Mesenchymal stem cell (in vitro differentiated cells and primary cell): ENCODE data around the gene DDAH2. TPM values are rescaled to one million over a fixed set of nuclear protein-coding genes. Genes with fewer than 3 reads are reported as not detected.

ENCODE experiments used
- DNase-seq: peaks from one replicate; pipeline ENCODE4 v3.0.0-alpha.2; 2013
- H2AFZ ChIP-seq: one replicate; pipeline ENCODE4 v1.6.1; 2013; ENCODE audit warnings: low read depth, mild to moderate bottlenecking, control low read depth, inconsistent platforms, low read length, moderate library complexity
- H2AK5ac ChIP-seq: 2 replicates; pipeline ENCODE4 v1.6.1; 2013; ENCODE audit warnings: low read length, moderate library complexity, mild to moderate bottlenecking, inconsistent platforms; ENCODE audit not compliant: severe bottlenecking
- H2BK120ac ChIP-seq: one replicate; pipeline ENCODE4 v1.6.1; 2013; ENCODE audit warnings: low read depth, mild to moderate bottlenecking, inconsistent platforms, low read length, moderate library complexity
- H2BK12ac ChIP-seq, 2 experiments: one replicate each; pipeline ENCODE4 v1.6.1; 2013; ENCODE audit warnings: inconsistent platforms in 2 of 2, low read length in 2 of 2, mild to moderate bottlenecking in 2 of 2, moderate library complexity in 2 of 2, control low read depth in 1 of 2
- H2BK15ac ChIP-seq: one replicate; pipeline ENCODE4 v1.6.1; 2013; ENCODE audit warnings: mild to moderate bottlenecking, low read depth, inconsistent platforms; ENCODE audit not compliant: poor library complexity, severe bottlenecking
- H2BK5ac ChIP-seq: 2 replicates; pipeline ENCODE4 v1.6.1; 2013; ENCODE audit warnings: low read depth, mild to moderate bottlenecking, low read length, control low read depth, inconsistent platforms; ENCODE audit not compliant: poor library complexity, severe bottlenecking
- H3K14ac ChIP-seq, 2 experiments: one replicate each; pipeline ENCODE4 v1.6.1; 2013; ENCODE audit warnings: inconsistent platforms in 2 of 2, low read length in 2 of 2, control low read depth in 1 of 2, mild to moderate bottlenecking in 1 of 2, moderate library complexity in 1 of 2
- H3K18ac ChIP-seq, 2 experiments: one replicate each; pipeline ENCODE4 v1.6.1; 2013; ENCODE audit warnings: inconsistent platforms in 2 of 2, low read length in 2 of 2, control low read depth in 1 of 2, low read depth in 1 of 2, mild to moderate bottlenecking in 1 of 2
- H3K23ac ChIP-seq, 2 experiments: one replicate each; pipeline ENCODE4 v1.6.1; 2013; ENCODE audit warnings: inconsistent platforms in 2 of 2, low read length in 2 of 2, mild to moderate bottlenecking in 2 of 2, moderate library complexity in 2 of 2, control low read depth in 1 of 2
- H3K27ac ChIP-seq: 2 replicates; pipeline ENCODE4 v1.5.1; 2013; ENCODE audit warnings: mild to moderate bottlenecking, moderate library complexity, low read length, control low read depth, inconsistent platforms; ENCODE audit not compliant: poor library complexity, severe bottlenecking
- H3K27me3 ChIP-seq, 2 experiments: 2 replicates each; pipeline versions ENCODE4 v1.6.1 to v1.7.0; 2013; ENCODE audit warnings: low read length in 2 of 2, mild to moderate bottlenecking in 2 of 2, moderate library complexity in 2 of 2, control low read depth in 1 of 2, inconsistent platforms in 1 of 2; ENCODE audit not compliant: control insufficient read depth in 1 of 2, insufficient read depth in 1 of 2
- H3K36me3 ChIP-seq, 2 experiments: 2 replicates each; pipeline versions ENCODE4 v1.6.1 to v1.7.0; 2013; ENCODE audit warnings: low read length in 2 of 2, control low read depth in 1 of 2, inconsistent platforms in 1 of 2, low read depth in 1 of 2, mild to moderate bottlenecking in 1 of 2; ENCODE audit not compliant: insufficient read depth in 2 of 2, control insufficient read depth in 1 of 2
- H3K4ac ChIP-seq, 2 experiments: one replicate each; pipeline ENCODE4 v1.6.1; 2013; ENCODE audit warnings: inconsistent platforms in 2 of 2, low read length in 2 of 2, mild to moderate bottlenecking in 2 of 2, moderate library complexity in 2 of 2, control low read depth in 1 of 2, low read depth in 1 of 2
- H3K4me1 ChIP-seq: 2 replicates; pipeline ENCODE4 v1.6.1; 2013; ENCODE audit warnings: low read depth, low read length, control low read depth; ENCODE audit not compliant: control insufficient read depth, insufficient read depth
- H3K4me2 ChIP-seq: 2 replicates; pipeline ENCODE4 v1.6.1; 2013; ENCODE audit warnings: low read length, mild to moderate bottlenecking, inconsistent platforms; ENCODE audit not compliant: poor library complexity, severe bottlenecking
- H3K4me3 ChIP-seq, 2 experiments: 2 replicates each; pipeline versions ENCODE4 v1.5.1 to v1.7.0; 2013; ENCODE audit warnings: low read length in 2 of 2, mild to moderate bottlenecking in 2 of 2, control low read depth in 1 of 2, low read depth in 1 of 2; ENCODE audit not compliant: insufficient read depth in 1 of 2
- H3K79me1 ChIP-seq: replicated peaks from 2 replicates; pipeline ENCODE4 v1.6.1; 2013; ENCODE audit warnings: mild to moderate bottlenecking, control low read depth, low read length, inconsistent platforms; ENCODE audit not compliant: poor library complexity, severe bottlenecking
- H3K9ac ChIP-seq: 2 replicates; pipeline ENCODE4 v1.7.0; 2013; ENCODE audit warnings: mild to moderate bottlenecking, low read length, moderate library complexity
- H3K9me3 ChIP-seq: 2 replicates; pipeline ENCODE4 v1.7.0; 2013; ENCODE audit warnings: mild to moderate bottlenecking, low read length; ENCODE audit not compliant: control insufficient read depth
- H4K8ac ChIP-seq: one replicate; pipeline ENCODE4 v1.6.1; 2013; ENCODE audit warnings: inconsistent platforms, mild to moderate bottlenecking, low read length, moderate library complexity
- H4K91ac ChIP-seq: one replicate; pipeline ENCODE4 v1.6.1; 2013; ENCODE audit warnings: mild to moderate bottlenecking, low read length, inconsistent platforms
- WGBS: methylation state at CpG from one replicate; pipeline ENCODE4 v1.1.7; 2013; ENCODE audit warnings: mixed read lengths; 5-methylcytosine and 5-hydroxymethylcytosine counted together
- polyA plus RNA-seq, 2 experiments: library from polyadenylated mRNA; stranded (reverse); fragments of 200-250 nt; gene quantifications; one replicate each; pipeline ENCODE4 v1.2.3, GENCODE V29; 2013

Gene DDAH2, protein sequence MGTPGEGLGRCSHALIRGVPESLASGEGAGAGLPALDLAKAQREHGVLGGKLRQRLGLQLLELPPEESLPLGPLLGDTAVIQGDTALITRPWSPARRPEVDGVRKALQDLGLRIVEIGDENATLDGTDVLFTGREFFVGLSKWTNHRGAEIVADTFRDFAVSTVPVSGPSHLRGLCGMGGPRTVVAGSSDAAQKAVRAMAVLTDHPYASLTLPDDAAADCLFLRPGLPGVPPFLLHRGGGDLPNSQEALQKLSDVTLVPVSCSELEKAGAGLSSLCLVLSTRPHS
- polyA plus RNA-seq (2013, experiment 1 of 2), result 52.2 TPM
- 53.8 TPM for polyA plus RNA-seq (2013, experiment 2 of 2)

DNA sequence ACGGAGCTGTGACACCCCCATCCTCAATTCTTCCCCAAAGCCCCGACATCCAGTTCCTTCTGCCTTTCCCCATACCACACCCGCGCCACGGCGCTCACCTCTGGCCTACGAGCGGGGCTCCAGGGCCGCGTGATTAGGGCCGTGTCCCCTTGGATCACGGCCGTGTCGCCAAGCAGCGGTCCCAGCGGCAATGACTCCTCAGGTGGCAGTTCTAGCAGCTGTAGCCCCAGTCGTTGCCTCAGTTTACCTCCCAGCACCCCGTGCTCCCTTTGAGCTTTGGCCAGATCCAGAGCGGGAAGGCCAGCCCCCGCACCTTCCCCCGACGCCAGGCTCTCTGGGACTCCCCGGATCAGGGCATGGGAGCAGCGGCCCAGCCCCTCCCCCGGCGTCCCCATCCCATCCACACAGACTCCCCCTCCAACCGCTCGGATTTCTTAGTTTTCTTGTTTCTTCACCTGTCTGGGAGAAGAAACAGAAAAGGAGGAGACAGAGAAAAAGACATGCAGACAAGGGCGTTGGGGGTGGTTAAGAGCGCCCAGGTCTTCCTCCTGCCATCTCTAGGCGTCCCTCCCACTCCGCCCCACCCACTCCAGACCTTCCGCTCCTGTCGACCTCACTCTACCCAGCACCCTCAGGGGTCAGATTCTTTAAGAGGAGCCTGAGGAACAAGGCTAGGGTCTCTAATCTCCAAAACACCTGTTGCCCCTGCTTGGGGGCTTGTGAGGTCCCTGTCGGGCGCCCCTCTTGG lies at the start of gene DDAH2:
Gene DDAH2, minus strand, starts transcription at position 533 of the 748 bp plus-strand sequence. Its CDS starts 138 bp downstream, at position 395.
- Histone ChIP-seq H3K23ac (no peak within 1 kb of the TSS), H3K4me1 (peaks cover 18% of the 10 kb centered on the region)
- DNase-seq, result no peak

DNA sequence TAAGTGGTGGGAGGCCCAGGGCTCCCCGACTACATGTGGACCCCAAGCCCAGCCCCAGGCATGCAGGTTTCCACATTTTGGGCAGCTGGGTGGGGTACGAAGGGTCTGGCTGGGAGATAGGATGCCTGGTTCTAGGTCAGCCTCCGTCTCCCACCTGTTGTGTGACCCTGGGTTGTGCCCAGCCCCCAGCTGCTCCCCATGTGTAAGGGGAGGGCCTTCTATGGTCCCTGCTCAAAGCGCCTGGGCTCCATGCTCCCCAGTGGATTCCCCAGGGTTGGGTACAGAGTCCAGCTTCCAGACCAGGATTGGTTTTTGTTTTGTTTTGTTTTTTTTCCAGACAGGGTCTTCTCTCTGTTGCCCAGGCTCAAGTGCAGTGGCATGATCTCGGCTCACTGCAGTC lies 49.1 kb upstream of the DDAH2 start:
- Histone ChIP-seq H3K4ac (no peak overlapping the region), H2AK5ac (no peak overlapping the region), H4K91ac (no peak overlapping the region), H3K4me1 (peaks cover 16% of the 10 kb centered on the region), H2BK120ac (no peak overlapping the region), H3K4me3 (no peak overlapping the region), H3K9me3 (no peaks in the 10 kb centered on the region), H3K9ac (no peak overlapping the region), H3K36me3 (peaks cover 50 to 58% of the 10 kb centered on the region in 2 experiments), H2AFZ (no peak overlapping the region), H3K14ac (no peak overlapping the region), H2BK15ac (peak overlapping the region; percentile 3), H3K79me1 (no peaks in the 10 kb centered on the region), H3K27me3 (no peaks in the 10 kb centered on the region), H4K8ac (no peak overlapping the region), H3K27ac (no peak overlapping the region), H3K4me2 (no peak overlapping the region), H3K23ac (no peak overlapping the region), H2BK12ac (peak overlapping the region in 1 of 2 experiments; percentile 15), H2BK5ac (no peak overlapping the region), H3K18ac (no peak overlapping the region)
- 99% methylated on average over 5 of the region's 5 CpGs for WGBS
- DNase-seq, result no peak

More for the DNA sequence above, at the start of gene DDAH2:
- H3K14ac ChIP-seq, result peak within 1 kb of the TSS in 1 of 2 experiments; percentile 56
- peak within 1 kb of the TSS; percentile 82 for H3K4me2 ChIP-seq
- H3K27me3 ChIP-seq, result no peaks in the 10 kb centered on the region
- peaks cover 61 to 64% of the 10 kb centered on the region in 2 experiments for H3K36me3 ChIP-seq
- no peaks in the 10 kb centered on the region for H3K9me3 ChIP-seq
- peak within 1 kb of the TSS; percentile 15 for H2BK5ac ChIP-seq
- peak within 1 kb of the TSS; percentile 66 to 80 for H3K4ac ChIP-seq
- H2AFZ ChIP-seq, result no peak within 1 kb of the TSS
- H3K18ac ChIP-seq, result peak within 1 kb of the TSS; percentile 85 to 89
- 54% methylated on average over 31 of the region's 36 CpGs for WGBS
- H3K27ac ChIP-seq, result peak within 1 kb of the TSS; percentile 67
- H2BK15ac ChIP-seq, result peak within 1 kb of the TSS; percentile 87
- H2BK120ac ChIP-seq, result peak within 1 kb of the TSS; percentile 82
- peak within 1 kb of the TSS; percentile 89 for H4K91ac ChIP-seq
- H2BK12ac ChIP-seq, result peak within 1 kb of the TSS in 1 of 2 experiments; percentile 55
- peak within 1 kb of the TSS; percentile 96 for H4K8ac ChIP-seq
- no peak within 1 kb of the TSS for H2AK5ac ChIP-seq
- peak within 1 kb of the TSS; percentile 98 for H3K9ac ChIP-seq
- H3K79me1 ChIP-seq, result peaks cover 19% of the 10 kb centered on the region
- H3K4me3 ChIP-seq, result peak within 1 kb of the TSS; percentile 74 to 93

DNA sequence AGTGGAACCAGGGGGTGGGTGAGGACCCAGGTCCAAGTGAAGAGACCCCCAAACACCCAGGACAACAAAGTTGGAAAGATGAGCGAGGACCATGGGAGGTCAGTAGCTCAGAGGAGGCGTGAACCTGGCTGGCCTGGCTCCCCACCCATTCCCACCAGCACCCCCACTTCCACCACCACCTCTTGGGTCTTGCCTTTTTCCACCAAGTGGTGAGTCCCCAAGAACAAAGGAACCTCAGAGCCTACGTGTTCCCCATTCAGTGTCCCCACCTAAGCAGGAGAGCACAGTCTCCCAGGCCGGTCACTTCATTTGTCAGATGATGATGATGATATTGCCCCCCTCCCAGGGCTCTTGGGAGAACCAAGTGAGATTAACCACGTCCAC lies 48.6 kb upstream of the DDAH2 start:
- H2AK5ac ChIP-seq, result peak overlapping the region; percentile 49
- H3K23ac ChIP-seq, result no peak overlapping the region
- WGBS, result 94% methylated on average over 5 of the region's 5 CpGs
- no peak overlapping the region for H4K91ac ChIP-seq
- H3K27me3 ChIP-seq, result no peaks in the 10 kb centered on the region
- peak overlapping the region; percentile 4 for H2BK15ac ChIP-seq
- H3K18ac ChIP-seq, result peak overlapping the region in 1 of 2 experiments; percentile 48
- H2AFZ ChIP-seq, result no peak overlapping the region
- H2BK120ac ChIP-seq, result no peak overlapping the region
- H3K4me3 ChIP-seq, result no peak overlapping the region
- H2BK5ac ChIP-seq, result no peak overlapping the region
- no peak overlapping the region for H3K9ac ChIP-seq
- H3K27ac ChIP-seq, result no peak overlapping the region
- no peaks in the 10 kb centered on the region for H3K9me3 ChIP-seq
- H2BK12ac ChIP-seq, result peak overlapping the region in 1 of 2 experiments; percentile 66
- peaks cover 45 to 53% of the 10 kb centered on the region in 2 experiments for H3K36me3 ChIP-seq
- no peak for DNase-seq
- H3K4ac ChIP-seq, result peak overlapping the region in 1 of 2 experiments; percentile 32
- H4K8ac ChIP-seq, result no peak overlapping the region
- H3K14ac ChIP-seq, result no peak overlapping the region
- no peak overlapping the region for H3K4me2 ChIP-seq
- peaks cover 16% of the 10 kb centered on the region for H3K4me1 ChIP-seq
- H3K79me1 ChIP-seq, result no peaks in the 10 kb centered on the region
